Right renal pelvis (tissue), 4 donors: ENCODE measurements around the gene MCM7. TPM values are rescaled to one million over a fixed set of nuclear protein-coding genes. Genes with fewer than 3 reads are reported as not detected.

ENCODE experiments used
- polyA plus RNA-seq, 4 donors: library from polyadenylated mRNA; unstranded; fragments of 120-200 nt; gene quantifications; one replicate each; pipeline ENCODE4 v1.2.1, GENCODE V29; 2013; ENCODE audit not compliant: insufficient read length in 4 of 4

The MCM7 gene
- polyA plus RNA-seq, 4 donors = 136 to 158 (median 148) TPM

Other genes starting within 250 kb of the MCM7 start
- not detected for gene OR2AE1, start 224.4 kb downstream of the MCM7 start, polyA plus RNA-seq
- 10 to 100 TPM; 34.8 to 44.8 (median 36.2) TPM for gene TRIM4, start 181.9 kb downstream of the MCM7 start, polyA plus RNA-seq
- 1 to 10 TPM in 3 of 4 donors, under 1 TPM in 1; 0.60 to 1.4 (median 1.1) TPM for gene GJC3, start 171.8 kb downstream of the MCM7 start, polyA plus RNA-seq
- 10 to 100 TPM; 47.6 to 77.5 (median 61.3) TPM for gene AZGP1, start 125.4 kb downstream of the MCM7 start, polyA plus RNA-seq
- gene ZKSCAN1, start 85.8 kb downstream of the MCM7 start, polyA plus RNA-seq = 10 to 100 TPM; 47.3 to 57.0 (median 50.4) TPM
- gene ZSCAN21, start 51.6 kb downstream of the MCM7 start, polyA plus RNA-seq = 10 to 100 TPM; 20.4 to 21.8 (median 21.5) TPM
- gene ZNF3, start 19.7 kb downstream of the MCM7 start, polyA plus RNA-seq = 10 to 100 TPM; 45.5 to 53.9 (median 53.3) TPM
- gene COPS6, start 12.4 kb downstream of the MCM7 start, polyA plus RNA-seq = 100 to 1,000 TPM; 127 to 138 (median 134) TPM
- 10 to 100 TPM; 23.7 to 36.2 (median 31.5) TPM for gene AP4M1, start 246 bp upstream of the MCM7 start, polyA plus RNA-seq
- gene TAF6, start 18.0 kb upstream of the MCM7 start, polyA plus RNA-seq = 10 to 100 TPM; 53.9 to 64.5 (median 60.1) TPM
- 10 to 100 TPM; 35.7 to 49.0 (median 43.3) TPM for gene CNPY4, start 18.2 kb upstream of the MCM7 start, polyA plus RNA-seq
- gene MBLAC1, start 25.6 kb upstream of the MCM7 start, polyA plus RNA-seq = 1 to 10 TPM; 1.2 to 2.6 (median 1.5) TPM
- 100 to 1,000 TPM in 2 of 4 donors, 10 to 100 TPM in 2; 90.5 to 126 (median 97.4) TPM for gene LAMTOR4, start 47.5 kb upstream of the MCM7 start, polyA plus RNA-seq
- gene TRAPPC14, start 57.3 kb upstream of the MCM7 start, polyA plus RNA-seq = 10 to 100 TPM; 20.2 to 24.5 (median 21.3) TPM
- gene GAL3ST4, start 67.2 kb upstream of the MCM7 start, polyA plus RNA-seq = 1 to 10 TPM; 5.7 to 7.1 (median 6.4) TPM
- 10 to 100 TPM in 1 of 4 donors, 1 to 10 TPM in 3; 8.7 to 14.5 (median 9.3) TPM for gene GPC2, start 76.0 kb upstream of the MCM7 start, polyA plus RNA-seq
- 10 to 100 TPM; 11.7 to 16.6 (median 12.9) TPM for gene STAG3, start 76.5 kb upstream of the MCM7 start, polyA plus RNA-seq
- gene PVRIG, start 118.6 kb upstream of the MCM7 start, polyA plus RNA-seq = 1 to 10 TPM; 3.7 to 4.7 (median 4.4) TPM
- gene SPDYE3, start 206.3 kb upstream of the MCM7 start, polyA plus RNA-seq = 1 to 10 TPM; 6.9 to 7.8 (median 7.7) TPM